GM23248 (cell line): ENCODE results near the gene GNB3. TPM values are rescaled to one million over a fixed set of nuclear protein-coding genes. Genes with fewer than 3 reads are reported as not detected.

Experiments used
- DNase-seq: peaks from one replicate; pipeline ENCODE4 v3.0.0-alpha.2; 2015
- H2AFZ ChIP-seq: fragments of 200-600 bp; sonication (generic); 2 replicates; pipeline ENCODE4 v1.6.1; 2016; ENCODE audit warnings: antibody characterized with exemption
- H3F3A ChIP-seq: fragments of 200-600 bp; sonication (generic); 2 replicates; pipeline ENCODE4 v1.6.1; 2016; ENCODE audit warnings: mild to moderate bottlenecking, antibody characterized with exemption, mixed run types; ENCODE audit not compliant: insufficient read depth
- H3K27ac ChIP-seq: fragments of 200-600 bp; sonication (generic); 2 replicates; pipeline ENCODE4 v1.5.1; 2016; ENCODE audit warnings: mild to moderate bottlenecking
- H3K27me3 ChIP-seq: fragments of 200-600 bp; sonication (generic); replicated peaks from 2 replicates; pipeline ENCODE4 v1.6.1; 2016; ENCODE audit warnings: mild to moderate bottlenecking; ENCODE audit not compliant: insufficient read depth
- H3K36me3 ChIP-seq: fragments of 200-600 bp; sonication (generic); 2 replicates; pipeline ENCODE4 v1.6.1; 2016; ENCODE audit warnings: low read depth, mild to moderate bottlenecking
- H3K4me1 ChIP-seq: fragments of 200-600 bp; sonication (generic); 2 replicates; pipeline ENCODE4 v1.6.1; 2016; ENCODE audit warnings: mild to moderate bottlenecking; ENCODE audit not compliant: insufficient read depth
- H3K4me2 ChIP-seq: fragments of 200-600 bp; sonication (generic); one replicate; pipeline ENCODE4 v1.6.1; 2016; ENCODE audit warnings: mild to moderate bottlenecking; ENCODE audit not compliant: unreplicated experiment
- H3K4me3 ChIP-seq: fragments of 200-600 bp; sonication (generic); 2 replicates; pipeline ENCODE4 v1.5.1; 2016; ENCODE audit warnings: mild to moderate bottlenecking
- H3K79me2 ChIP-seq: fragments of 200-600 bp; sonication (generic); 2 replicates; pipeline ENCODE4 v1.6.1; 2016; ENCODE audit warnings: mild to moderate bottlenecking; ENCODE audit not compliant: insufficient read depth
- H3K9ac ChIP-seq: fragments of 200-600 bp; sonication (generic); 2 replicates; pipeline ENCODE4 v1.6.1; 2016; ENCODE audit warnings: mild to moderate bottlenecking
- H3K9me2 ChIP-seq: fragments of 200-600 bp; sonication (generic); 2 replicates; pipeline ENCODE4 v1.6.1; 2016; ENCODE audit warnings: mixed run types, mild to moderate bottlenecking, moderate library complexity; ENCODE audit not compliant: insufficient read depth
- H3K9me3 ChIP-seq: fragments of 200-600 bp; sonication (generic); one replicate; pipeline ENCODE4 v1.6.1; 2017; ENCODE audit warnings: low read depth
- H4K20me1 ChIP-seq: fragments of 200-600 bp; sonication (generic); 2 replicates; pipeline ENCODE4 v1.6.0; 2016; ENCODE audit not compliant: insufficient read depth
- EZH2 ChIP-seq: fragments of 200-600 bp; sonication (generic); IDR thresholded peaks from 2 replicates; pipeline ENCODE4 v1.6.1; 2018; ENCODE audit warnings: antibody characterized with exemption, mild to moderate bottlenecking; ENCODE audit not compliant: insufficient read depth, poor library complexity, severe bottlenecking
- EZH2phosphoT487 ChIP-seq: fragments of 200-600 bp; sonication (generic); IDR thresholded peaks from 2 replicates; pipeline ENCODE4 v1.6.1; 2018; ENCODE audit warnings: antibody characterized with exemption, moderate library complexity, mild to moderate bottlenecking, low read depth; ENCODE audit not compliant: insufficient read depth
- WGBS, 2 experiments: methylation state at CpG; one replicate each; pipeline ENCODE4 v1.1.6; 2015 to 2017; ENCODE audit warnings: low lambda C conversion rate in 2 of 2, low coverage in 1 of 2; ENCODE audit errors: missing lambda C conversion rate in 2 of 2; 5-methylcytosine and 5-hydroxymethylcytosine counted together
- in situ Hi-C: fragments of 300-500 bp; cut with MboI; formaldehyde crosslinking; loops from 2 replicates; pipeline ENCODE4 v1.15.0; 2020
- polyA plus RNA-seq: library from polyadenylated mRNA; unstranded; fragments of >200 nt; fragmentation: Nextera tagmentation; extraction: Ambion mirVana; gene quantifications from 2 replicates; pipeline ENCODE4 v1.2.1, GENCODE V29; 2016
- total RNA-seq: library from RNA; depleted of rRNA; stranded (reverse); fragments of >200 nt; shearing (Covaris generic); gene quantifications from 2 replicates; pipeline ENCODE4 v1.2.3, GENCODE V29; 2014

The GNB3 gene
- total and polyA plus RNA-seq, 2 experiments from 2014 or later, result 2.2 to 3.2 TPM

DNA sequence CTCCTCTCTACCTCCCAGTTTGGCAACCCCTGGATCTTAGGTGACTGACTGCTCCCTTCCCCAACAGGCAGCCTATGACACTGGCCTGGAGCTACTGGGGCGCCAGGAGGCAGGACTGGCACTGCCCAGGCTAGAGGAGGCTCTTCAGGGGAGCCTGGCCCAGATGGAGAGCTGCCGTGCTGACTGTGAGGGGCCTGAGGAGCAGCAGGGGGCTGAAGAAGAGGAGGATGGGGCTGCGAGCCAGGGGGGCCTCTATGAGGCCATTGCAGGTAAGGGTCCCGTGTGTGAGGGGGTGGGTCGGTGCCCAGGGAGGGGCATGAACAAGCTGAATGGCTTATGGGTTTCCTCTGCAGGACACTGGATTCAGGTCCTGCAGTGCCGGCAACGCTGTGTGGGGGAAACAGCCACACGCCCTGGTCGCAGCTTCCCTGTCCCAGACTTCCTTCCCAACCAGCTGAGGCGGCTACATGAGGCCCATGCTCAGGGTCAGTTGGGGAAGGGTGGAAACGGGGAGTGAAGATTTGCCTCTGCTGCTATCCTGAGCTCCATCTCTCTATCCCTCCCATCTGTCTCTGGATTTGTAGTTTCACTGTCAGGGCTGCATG lies 10.3 kb upstream of the GNB3 start:
- Histone ChIP-seq H3F3A (no peaks in the 10 kb centered on the region; the same call in 1 of the 2 replicates), H3K27ac (no peak overlapping the region), H4K20me1 (no peaks in the 10 kb centered on the region), H3K36me3 (peaks cover 12% of the 10 kb centered on the region; the same call in 1 of the 2 replicates), H3K27me3 (no peaks in the 10 kb centered on the region), H3K9ac (peak overlapping the region; percentile 96), H3K4me3 (peak overlapping the region; percentile 87), H3K9me3 (no peaks in the 10 kb centered on the region), H3K9me2 (no peaks in the 10 kb centered on the region), H3K79me2 (peaks cover 25% of the 10 kb centered on the region), H3K4me1 (peaks cover 16% of the 10 kb centered on the region), H3K4me2 (peak overlapping the region; percentile 89), H2AFZ (no peak overlapping the region)
- in situ Hi-C loops, result no loop called here
- 94% methylated on average over 8 to 11 of the region's 11 CpGs for WGBS, 2 experiments
- no peak for DNase-seq
- no peak for TF ChIP-seq EZH2phosphoT487
- TF ChIP-seq EZH2, result no peak

DNA sequence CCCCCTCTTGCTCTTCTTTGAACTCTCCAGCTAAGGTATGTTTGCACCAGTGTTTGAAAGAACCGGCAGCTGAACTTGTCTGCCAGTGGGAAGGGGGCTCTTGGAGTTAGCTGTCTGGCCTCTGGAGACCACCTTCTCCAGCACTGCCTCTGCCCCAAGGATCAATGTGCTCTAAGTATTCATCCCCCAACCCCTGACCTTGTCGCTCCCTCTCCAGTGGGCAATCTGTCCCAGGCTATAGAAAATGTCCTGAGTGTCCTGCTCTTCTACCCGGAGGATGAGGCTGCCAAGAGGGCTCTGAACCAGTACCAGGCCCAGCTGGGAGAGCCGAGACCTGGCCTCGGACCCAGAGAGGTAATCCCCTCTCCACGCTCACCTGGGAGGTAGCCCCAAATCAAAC lies 9.7 kb upstream of the GNB3 start:
- Histone ChIP-seq H3K4me3 (no peak overlapping the region), H3K36me3 (peaks cover 12% of the 10 kb centered on the region; the same call in 1 of the 2 replicates), H3K9me3 (no peaks in the 10 kb centered on the region), H3F3A (no peaks in the 10 kb centered on the region; the same call in 1 of the 2 replicates), H4K20me1 (no peaks in the 10 kb centered on the region), H3K4me2 (no peak overlapping the region), H3K4me1 (peaks cover 15% of the 10 kb centered on the region; the same call in 1 of the 2 replicates), H3K27me3 (no peaks in the 10 kb centered on the region), H2AFZ (no peak overlapping the region), H3K27ac (no peak overlapping the region), H3K9ac (no peak overlapping the region), H3K79me2 (peaks cover 25% of the 10 kb centered on the region), H3K9me2 (no peaks in the 10 kb centered on the region)
- WGBS, 2 experiments, result 89 to 91% methylated on average over 6 of the region's 6 CpGs
- no peak for DNase-seq
- TF ChIP-seq EZH2phosphoT487 (no peak), EZH2 (no peak)
- in situ Hi-C loops, result no loop called here

DNA sequence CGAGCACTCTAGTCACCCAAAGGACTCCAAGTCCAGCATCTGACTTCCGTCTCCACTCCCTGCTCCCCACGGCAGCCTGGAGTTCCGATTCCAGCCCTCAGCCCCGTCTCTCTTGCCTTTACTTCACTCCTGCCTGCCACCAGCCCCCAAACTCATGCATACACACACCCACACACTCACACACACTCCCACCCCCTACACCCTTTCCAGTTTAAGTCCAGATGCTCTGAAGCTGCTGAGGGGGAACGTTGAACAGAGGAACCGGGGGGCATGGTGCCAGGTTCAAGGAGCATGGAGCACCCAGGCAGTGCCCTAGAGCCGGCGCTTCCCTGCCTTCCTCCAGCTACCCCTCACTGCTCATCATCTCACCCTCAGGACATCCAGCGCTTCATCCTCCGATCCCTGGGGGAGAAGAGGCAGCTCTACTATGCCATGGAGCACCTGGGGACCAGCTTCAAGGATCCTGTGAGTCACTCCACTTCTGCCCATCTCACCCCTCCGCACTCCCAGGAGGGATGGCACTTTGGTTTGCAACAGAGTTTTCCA lies 9.2 kb upstream of the GNB3 start:
- in situ Hi-C loops, result no loop called here
- Histone ChIP-seq H3K27me3 (no peaks in the 10 kb centered on the region), H3K79me2 (peaks cover 25% of the 10 kb centered on the region), H3K27ac (no peak overlapping the region), H3K9me2 (no peaks in the 10 kb centered on the region), H3K4me3 (no peak overlapping the region), H3K9me3 (no peaks in the 10 kb centered on the region), H4K20me1 (no peaks in the 10 kb centered on the region), H3K36me3 (peaks cover 12% of the 10 kb centered on the region; the same call in 1 of the 2 replicates), H2AFZ (no peak overlapping the region), H3K4me1 (peaks cover 15% of the 10 kb centered on the region; the same call in 1 of the 2 replicates), H3K4me2 (no peak overlapping the region), H3K9ac (no peak overlapping the region), H3F3A (no peaks in the 10 kb centered on the region; the same call in 1 of the 2 replicates)
- TF ChIP-seq EZH2phosphoT487, result no peak
- TF ChIP-seq EZH2, result no peak
- DNase-seq, result no peak
- whole genome bisulfite sequencing, 2 experiments, result 87 to 91% methylated on average over 10 to 12 of the region's 12 CpGs

DNA sequence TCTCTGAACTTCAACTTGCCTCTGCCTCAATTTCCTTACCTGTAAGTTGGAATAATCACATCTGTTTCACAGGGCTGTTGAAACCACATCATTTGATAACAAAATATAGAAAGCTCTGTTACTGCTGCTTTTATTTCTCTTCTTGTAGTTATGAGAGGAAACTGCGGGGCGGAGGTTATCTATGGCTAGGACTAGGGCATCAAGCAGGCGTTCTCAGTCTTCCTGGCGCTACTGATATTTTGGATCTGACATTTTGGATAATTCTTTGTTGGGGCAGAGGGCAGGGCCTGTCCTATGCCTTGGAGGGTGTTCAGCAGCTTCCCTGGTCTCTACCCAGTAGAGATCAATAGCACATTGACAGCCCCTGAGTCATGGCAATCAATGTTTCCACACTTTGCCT lies 8.6 kb upstream of the GNB3 start:
- Histone ChIP-seq H3K9ac (no peak overlapping the region), H3F3A (no peaks in the 10 kb centered on the region; the same call in 1 of the 2 replicates), H2AFZ (no peak overlapping the region), H3K79me2 (peaks cover 19% of the 10 kb centered on the region), H3K4me3 (no peak overlapping the region), H3K27ac (no peak overlapping the region), H3K9me2 (no peaks in the 10 kb centered on the region), H3K4me1 (peaks cover 13% of the 10 kb centered on the region; the same call in 1 of the 2 replicates), H3K9me3 (no peaks in the 10 kb centered on the region), H3K36me3 (peaks cover 12% of the 10 kb centered on the region; the same call in 1 of the 2 replicates), H3K27me3 (no peaks in the 10 kb centered on the region), H4K20me1 (no peaks in the 10 kb centered on the region), H3K4me2 (no peak overlapping the region)
- in situ Hi-C loops, result no loop called here
- no peak for DNase-seq
- 90 to 95% methylated on average over 4 of the region's 4 CpGs for WGBS, 2 experiments
- no peak for TF ChIP-seq EZH2
- no peak for TF ChIP-seq EZH2phosphoT487
